NCI-H187 (cell line): Measurements from ENCODE around the gene CHD5.

Experiments
- DNase-seq, 2 experiments: peaks; one replicate each; lab custom pipeline; 2025; lab: John Stamatoyannopoulos, UW

CHD5 gene

GRCh38 chr1:6200188-6200809 is 20.2 kb upstream of the CHD5 start:
- no peak for DNase-seq

- DNase-seq, result peak; percentile 97
Observed at GRCh38 chr1:6199298-6200187, 19.4 kb upstream of the CHD5 start, which contains the start of gene RPL22. RPL22 (minus strand) TSS chr1:6199595; CDS start chr1:6199573, 22 bp downstream.

GRCh38 chr1:6198646-6199297 is 18.7 kb upstream of the CHD5 start:
- no peak for DNase-seq

- DNase-seq, result no peak
Observed at GRCh38 chr1:6197746-6198427, 17.8 kb upstream of the CHD5 start.

GRCh38 chr1:6191968-6192367 is 11.8 kb upstream of the CHD5 start:
- no peak for DNase-seq

- no peak for DNase-seq
Observed at GRCh38 chr1:6188466-6188865, 8.3 kb upstream of the CHD5 start.

DNA sequence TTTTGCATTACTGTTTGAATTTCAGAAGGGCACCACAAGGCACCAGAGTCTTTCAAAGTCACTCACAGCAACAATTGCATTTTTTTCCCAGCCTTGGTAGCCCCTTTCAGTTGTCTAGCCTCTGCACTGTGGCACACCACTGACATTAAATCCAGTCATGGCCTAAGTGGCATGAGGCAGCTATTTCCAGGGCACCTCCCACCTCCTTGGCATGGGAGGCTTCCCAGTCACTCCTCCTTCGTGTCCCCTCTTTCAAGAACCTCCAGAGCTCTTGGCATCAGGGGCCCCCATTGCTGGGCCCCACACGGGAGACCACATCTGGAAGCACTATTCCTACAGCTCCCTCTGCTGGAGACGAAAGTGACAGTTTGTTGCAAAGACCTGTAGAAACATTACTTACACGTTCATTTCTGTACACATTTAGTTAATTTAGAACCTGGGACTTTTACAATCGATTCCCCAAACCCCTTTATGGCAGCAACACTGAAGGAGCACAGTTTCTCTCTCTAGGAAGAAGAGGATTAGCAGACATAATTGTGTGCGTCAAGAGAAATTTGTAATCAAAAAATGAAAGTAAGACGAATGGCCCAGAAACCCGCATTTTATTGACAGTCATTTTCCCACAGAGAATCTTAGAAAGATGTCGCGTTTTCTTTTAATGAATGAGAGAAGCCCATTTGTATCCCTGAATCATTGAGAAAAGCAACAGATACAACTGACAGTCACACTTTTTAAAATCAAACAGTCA is 5.7 kb upstream of the CHD5 start:
- no peak for DNase-seq

DNA sequence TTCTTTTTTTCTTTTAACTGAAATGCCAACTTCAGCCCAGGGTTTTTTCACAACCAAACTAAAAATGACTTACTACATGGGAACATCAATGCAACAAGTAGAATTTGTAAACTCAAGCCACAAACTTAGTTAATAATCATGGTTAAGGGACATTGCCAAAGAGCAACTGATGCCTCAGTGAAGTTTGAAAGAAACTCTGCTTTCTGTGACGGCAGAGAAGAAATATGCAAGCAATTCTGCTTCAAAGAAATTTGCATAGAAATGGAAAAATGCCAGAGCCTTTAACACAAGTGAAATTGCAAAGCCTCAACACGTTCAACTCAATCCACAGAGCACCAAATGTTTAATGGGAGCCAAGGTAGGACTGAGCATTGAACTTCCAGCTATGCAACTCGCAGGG is 5.0 kb upstream of the CHD5 start:
- DNase-seq, result no peak

- DNase-seq, result no peak
Observed at GRCh38 chr1:6184083-6184783, 4.1 kb upstream of the CHD5 start.

- no peak for DNase-seq
Observed at GRCh38 chr1:6183520-6183989, 3.4 kb upstream of the CHD5 start.

DNA sequence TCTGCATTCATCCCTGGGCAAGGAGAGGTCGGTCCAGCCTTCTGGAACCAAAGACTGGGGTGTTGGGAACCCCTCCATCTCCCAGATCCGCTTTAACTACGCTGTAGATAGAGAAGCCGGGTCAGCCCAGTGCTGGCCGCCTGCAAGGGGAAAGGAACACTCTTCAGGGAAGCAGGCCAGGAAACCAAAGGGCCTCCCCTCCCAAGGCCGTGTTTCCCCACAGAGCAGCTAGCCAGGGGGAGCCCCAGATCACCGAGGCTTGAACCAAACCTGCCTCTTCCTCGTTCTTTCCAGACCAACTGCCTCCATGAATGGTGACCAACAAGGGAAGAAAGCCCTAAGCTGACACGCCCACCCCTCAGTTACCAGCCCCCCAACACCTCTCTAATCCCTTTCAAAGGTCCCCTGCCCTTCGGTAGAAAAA is 1.2 kb upstream of the CHD5 start:
- DNase-seq, result no peak

DNA sequence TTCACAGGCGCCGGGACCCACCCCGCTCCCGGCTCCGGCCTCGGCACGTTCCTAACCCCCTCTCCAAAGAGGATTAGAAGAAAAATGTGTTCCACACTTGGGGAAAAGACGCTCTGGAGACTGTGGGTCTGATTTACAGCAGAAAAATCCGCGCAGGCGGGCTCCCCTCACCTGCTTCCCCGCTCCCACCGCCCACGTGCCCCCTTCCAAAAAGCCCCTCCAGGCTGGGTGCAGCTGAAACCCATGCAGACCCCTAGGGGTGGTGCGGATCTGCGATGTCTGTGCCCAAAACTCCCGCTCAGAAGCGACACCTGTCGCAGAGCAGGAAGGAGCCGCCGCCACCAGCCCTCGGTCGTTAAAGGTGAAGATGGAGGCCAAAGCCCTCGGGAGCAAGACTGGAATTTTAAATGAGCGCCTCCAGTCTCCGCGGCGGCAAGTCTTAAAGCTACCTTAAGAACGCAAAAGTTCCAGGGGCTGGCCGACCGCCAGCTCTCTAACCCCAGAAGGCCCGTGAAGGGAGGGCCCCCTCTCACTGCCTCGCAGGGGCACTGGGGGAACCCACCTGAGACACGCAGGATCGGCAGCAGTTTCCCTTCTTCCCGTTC is 688 bp upstream of the CHD5 start:
- DNase-seq, result no peak

DNA sequence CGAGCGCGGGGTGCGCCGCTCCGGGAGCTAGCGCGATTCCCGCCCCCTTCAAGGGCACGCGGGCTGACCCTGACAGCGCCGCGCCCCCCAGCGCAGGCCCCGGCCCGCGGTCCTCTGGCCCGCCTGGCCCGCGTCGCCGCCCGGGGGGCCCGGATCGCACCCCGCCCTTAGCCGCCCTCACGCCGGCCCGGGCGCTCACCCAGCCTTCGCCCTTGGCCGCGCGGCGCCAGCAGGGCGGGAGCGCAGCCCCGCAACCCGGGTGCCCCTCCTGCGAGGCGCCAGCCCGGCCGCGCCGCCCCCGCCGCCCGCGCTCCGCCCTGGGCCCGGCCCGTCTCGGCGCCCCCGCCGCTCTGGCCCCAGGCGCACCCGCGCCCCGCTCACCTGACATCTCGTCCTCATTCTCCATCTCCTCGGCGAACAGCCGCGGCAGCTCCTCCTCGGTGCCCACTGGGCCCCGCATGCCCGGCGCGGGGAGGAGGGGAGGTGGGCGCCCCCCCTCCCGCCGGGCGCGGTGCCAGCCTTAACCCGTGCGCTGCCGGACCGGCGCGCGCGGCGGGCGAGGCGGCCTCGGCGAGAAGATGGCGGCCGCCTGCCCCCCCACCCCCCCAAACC is 451 bp downstream of the CHD5 start:
- no peak for DNase-seq

- DNase-seq, result no peak
Observed at GRCh38 chr1:6178751-6179563, 1.2 kb downstream of the CHD5 start.

DNA sequence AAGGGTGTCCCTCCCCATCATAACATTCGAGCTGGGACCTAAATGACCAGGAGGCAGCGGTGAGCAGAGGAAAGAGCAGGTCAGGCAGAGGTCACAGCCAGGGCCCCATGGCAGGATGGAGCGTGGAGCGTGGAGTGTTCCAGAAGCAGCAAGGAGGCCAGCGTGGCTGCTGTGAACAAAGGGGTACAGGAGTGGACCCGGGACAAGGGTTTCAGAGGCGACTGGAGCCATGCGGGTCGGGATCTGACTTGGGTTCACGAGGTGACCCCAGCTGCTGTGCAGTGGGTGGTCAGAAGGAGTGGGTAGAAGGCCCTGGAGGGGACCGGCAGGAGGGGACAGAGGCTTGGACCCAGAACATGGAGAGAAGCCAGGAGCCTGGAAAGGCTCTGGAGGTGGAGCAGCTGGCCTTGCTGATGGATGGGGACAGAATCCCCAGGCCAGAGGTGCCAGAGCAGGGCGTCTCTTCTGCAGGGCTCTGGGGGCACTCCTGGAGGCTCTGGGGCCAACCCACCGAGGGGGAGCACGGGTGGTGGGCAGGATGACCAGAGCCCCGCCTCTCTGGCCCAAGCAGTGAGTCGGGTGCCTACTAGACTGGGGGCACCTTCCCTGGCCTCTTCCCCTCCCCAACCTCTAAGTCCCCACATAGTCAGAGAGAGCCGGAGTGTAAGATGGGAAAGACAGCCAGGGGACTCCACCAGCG is 2.3 kb downstream of the CHD5 start:
- no peak for DNase-seq

DNA sequence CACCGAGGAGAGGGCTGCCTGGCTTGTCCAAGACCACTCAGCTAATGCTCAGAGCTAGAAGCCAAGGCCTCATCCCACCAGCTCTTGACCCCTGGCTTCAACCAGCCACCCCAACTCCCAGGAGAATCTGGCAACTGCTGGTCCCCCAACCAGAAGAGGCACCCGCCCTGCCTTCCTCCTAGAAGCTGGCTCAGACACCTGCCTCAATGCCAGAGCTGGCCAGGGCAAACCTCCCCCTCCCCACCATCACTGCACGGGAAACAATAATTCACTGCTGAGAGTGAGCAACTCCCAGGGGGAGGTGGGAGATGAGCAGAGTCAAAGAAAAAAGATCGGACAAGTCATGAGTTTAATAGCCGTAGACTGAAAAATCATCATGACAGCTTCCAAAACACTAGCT is 3.3 kb downstream of the CHD5 start:
- DNase-seq, result no peak

DNA sequence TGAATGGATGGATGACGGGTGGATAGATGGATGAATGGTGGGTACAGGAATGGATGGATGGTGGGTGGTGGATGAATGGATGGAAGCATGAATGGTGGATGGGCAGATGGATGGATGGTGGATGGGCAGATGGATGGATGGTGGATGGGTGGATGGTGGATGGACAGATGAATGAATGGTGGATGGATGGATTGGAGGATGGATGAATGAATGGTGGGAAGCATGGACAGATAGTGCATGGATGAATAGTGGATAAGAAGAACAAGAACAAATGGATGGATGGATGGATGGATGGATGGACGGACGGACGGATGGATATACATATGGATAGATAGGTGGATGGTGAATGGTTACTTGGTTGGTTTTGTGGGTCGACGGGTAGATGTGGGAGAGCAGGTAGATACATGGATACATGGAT is 4.7 kb downstream of the CHD5 start:
- DNase-seq, result no peak

DNA sequence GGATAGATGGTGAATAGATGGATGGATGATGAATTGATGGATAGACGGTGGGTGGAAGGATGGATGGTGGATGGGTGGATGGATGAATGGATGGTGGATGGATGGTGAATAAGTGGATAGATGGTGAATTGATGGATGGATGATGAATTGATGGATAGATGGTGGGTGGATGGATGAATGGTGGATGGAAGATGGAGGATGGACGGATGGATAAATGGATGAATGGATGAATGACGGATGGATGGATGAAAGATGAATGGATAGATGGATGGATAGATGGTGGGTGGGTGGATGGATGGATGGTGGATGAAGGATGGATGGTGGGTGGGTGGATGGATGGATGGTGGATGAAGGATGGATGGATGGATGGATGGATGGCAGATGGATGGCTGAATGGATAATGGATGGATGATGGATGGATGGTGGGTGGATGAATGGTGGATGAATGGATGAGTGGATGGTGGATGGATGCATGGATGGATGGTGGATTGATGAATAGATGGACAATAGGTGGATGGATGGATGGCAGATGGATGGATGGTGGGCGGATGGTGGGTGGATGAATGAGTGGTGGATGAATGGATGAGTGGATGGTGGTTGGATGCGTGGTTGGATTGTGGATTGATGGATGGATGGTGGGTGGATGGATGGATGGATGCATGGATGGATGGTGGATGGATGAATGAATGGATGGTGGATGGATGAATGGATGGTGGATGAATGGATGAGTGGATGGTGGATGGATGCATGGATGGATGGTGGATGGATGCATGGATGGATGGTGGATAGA is 5.3 kb downstream of the CHD5 start:
- DNase-seq, result no peak
